ENCODE measurements around the gene PROK2.

The PROK2 gene

DNA sequence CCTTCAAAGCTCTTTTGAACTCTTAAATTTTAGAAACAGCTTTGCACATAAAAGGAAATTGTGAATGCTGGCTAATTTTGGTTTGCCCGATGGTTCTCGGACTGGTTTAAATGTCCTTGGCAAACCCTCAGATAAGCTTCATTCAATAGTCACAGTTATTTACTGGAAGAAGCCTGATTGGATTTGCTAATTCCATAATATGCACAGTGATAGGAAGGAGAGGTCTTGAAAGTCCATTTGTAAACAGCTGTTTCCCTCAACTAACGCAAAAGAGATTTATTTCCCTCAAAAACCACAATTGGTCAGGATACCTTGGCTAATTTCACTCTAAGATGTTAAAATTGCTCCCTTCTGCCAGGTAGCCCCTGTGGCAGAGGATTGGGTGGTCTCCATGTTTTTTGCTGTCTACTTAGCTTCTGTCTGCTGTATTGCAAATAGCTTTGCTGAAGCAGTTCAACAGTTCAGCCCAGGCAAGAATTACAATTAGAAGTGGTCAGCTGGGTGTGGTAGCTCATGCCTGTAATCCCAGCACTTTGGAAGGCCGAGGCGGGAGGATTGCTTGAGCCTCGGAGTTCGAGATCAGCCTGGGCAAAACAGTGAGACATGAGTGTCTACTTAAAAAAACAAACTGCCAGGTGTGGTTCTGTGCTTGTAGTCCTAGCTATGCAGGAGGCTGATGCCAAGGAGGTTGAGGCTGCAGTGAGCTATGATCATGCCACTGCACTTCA is 30.6 kb upstream of the PROK2 start:
- no peak overlapping the region for H3K27ac ChIP-seq
- TF ChIP-seq, protein P1, sequence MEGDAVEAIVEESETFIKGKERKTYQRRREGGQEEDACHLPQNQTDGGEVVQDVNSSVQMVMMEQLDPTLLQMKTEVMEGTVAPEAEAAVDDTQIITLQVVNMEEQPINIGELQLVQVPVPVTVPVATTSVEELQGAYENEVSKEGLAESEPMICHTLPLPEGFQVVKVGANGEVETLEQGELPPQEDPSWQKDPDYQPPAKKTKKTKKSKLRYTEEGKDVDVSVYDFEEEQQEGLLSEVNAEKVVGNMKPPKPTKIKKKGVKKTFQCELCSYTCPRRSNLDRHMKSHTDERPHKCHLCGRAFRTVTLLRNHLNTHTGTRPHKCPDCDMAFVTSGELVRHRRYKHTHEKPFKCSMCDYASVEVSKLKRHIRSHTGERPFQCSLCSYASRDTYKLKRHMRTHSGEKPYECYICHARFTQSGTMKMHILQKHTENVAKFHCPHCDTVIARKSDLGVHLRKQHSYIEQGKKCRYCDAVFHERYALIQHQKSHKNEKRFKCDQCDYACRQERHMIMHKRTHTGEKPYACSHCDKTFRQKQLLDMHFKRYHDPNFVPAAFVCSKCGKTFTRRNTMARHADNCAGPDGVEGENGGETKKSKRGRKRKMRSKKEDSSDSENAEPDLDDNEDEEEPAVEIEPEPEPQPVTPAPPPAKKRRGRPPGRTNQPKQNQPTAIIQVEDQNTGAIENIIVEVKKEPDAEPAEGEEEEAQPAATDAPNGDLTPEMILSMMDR (conservative IDR thresholded peaks at IDR 0.05) = no peak
- no peak for TF ChIP-seq ZFX (IDR thresholded peaks at IDR 0.05)

DNA sequence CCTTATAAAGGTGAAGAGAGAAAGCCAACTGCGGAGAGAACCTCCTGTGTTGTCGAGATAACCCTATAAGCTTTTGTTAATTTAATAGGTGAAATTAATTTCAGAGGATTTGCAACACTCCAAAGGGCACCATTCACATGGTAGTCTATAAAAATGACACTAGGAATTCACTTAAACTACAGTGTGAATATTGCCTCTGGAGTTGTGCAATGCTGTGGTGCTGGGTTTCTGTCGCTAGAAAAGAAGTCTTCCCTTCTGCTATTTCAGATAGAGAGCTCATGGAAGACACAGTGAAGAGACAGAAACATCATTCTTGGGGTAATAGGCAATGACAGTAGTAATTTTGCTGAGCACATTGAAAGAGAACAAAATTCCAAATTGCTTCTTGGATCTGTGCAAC is 28.8 kb upstream of the PROK2 start:
- H3K27ac ChIP-seq = no peak overlapping the region

DNA sequence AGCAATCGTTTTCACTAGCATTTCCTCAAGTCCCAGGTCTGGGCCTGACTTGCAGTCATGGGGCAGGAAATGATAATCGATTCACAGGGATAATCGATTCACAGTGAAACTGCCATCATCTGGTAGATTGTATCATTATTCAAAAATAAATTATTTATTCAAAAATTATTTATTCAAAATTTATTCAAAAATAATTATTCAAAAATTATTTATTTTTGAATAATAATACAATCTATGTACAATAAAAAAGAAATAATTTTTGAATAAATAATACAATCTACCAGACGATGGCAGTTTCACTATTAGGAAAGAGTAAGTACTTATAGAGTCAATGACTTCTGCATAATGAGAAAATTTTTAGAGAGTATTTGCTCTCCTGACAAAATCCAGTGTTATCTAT is 28.1 kb upstream of the PROK2 start:
- TF ChIP-seq ZFX (IDR thresholded peaks at IDR 0.05) = no peak
- TF ChIP-seq, protein P1 (conservative IDR thresholded peaks at IDR 0.05) = no peak

More for the DNA sequence above, 28.8 kb upstream of the PROK2 start:
- TF ChIP-seq ZFX (IDR thresholded peaks at IDR 0.05) = no peak
- TF ChIP-seq, protein P1 (conservative IDR thresholded peaks at IDR 0.05) = no peak

DNA sequence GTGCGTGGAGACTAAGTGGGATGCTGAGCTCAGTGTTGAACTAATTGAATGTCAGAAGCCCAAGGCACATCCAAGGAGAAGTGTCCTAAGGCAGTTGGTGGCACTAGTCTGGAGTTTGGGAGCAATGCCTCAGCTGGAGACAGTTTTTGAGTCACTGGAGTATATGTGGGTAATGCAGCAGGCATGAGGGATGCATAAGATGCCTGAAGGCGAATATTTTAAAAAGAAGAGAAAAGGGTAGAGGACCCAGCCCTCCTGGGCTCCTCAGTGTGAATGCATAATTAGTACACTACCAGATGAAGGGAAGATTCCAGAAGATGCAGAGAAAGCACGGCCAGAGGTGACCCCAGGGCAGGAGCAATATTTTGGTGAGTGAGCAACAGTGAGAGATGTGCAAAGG is 25.1 kb upstream of the PROK2 start:
- H3K27ac ChIP-seq = no peak overlapping the region
- TF ChIP-seq, protein P1 (conservative IDR thresholded peaks at IDR 0.05) = no peak
- TF ChIP-seq ZFX (IDR thresholded peaks at IDR 0.05) = no peak

More for the DNA sequence above, 28.1 kb upstream of the PROK2 start:
- H3K27ac ChIP-seq = no peak overlapping the region

DNA sequence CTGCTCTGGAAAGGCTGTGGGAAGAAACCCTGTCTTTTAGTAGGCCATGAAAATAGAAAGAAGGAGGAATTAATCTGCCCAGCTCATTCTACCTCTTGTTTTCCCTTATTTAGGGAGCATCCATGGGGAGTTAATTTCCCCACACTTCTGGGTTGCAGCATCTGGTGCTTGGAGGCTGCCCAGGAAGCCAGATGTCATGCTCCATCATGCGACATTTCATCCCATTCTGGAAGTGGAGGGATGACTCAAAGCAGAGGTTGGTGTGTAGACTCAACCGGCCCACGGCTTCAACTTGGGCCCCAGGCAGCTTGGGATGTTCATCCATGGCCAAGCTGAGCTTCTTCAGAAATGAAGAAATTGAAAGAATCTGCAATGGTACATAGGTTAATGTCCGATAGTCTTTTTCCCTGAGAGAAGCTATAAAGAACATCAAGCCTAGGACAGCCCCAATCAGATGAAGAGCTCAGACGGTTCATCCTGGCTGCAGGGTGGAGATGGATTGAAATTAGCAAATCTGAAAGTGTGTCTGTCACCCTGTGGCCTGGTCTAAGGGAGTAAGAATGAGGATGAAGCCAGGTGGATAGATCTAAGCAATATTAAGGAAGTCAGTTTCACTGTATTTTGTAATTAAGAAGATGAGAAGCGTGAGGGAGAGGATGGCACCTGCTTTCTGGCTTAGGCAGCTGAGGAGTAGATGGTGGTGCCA is 24.5 kb upstream of the PROK2 start:
- no peak overlapping the region for H3K27ac ChIP-seq
- TF ChIP-seq, protein P1 (conservative IDR thresholded peaks at IDR 0.05) = no peak
- TF ChIP-seq ZFX (IDR thresholded peaks at IDR 0.05) = no peak

DNA sequence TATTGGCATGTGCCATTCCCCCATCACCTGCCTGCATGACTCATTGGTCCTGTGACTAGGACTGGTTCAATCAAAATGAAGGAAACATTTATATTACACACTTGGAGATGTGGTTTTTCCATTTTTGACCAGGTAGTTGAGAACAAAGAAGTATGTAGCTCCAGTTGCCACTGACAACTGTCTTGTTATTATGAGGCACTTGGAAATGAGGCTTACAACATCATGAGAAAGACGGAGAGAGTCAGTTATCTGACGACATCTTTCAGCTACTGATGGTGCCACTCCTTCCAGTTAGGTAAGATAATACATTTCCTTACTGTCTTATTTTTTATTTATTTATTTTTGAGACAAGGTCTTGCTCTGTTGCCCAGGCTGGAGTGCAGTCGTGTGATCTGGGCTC is 21.8 kb upstream of the PROK2 start:
- TF ChIP-seq ZFX (IDR thresholded peaks at IDR 0.05) = no peak
- TF ChIP-seq, protein P1 (conservative IDR thresholded peaks at IDR 0.05) = no peak
- H3K27ac ChIP-seq = no peak overlapping the region

DNA sequence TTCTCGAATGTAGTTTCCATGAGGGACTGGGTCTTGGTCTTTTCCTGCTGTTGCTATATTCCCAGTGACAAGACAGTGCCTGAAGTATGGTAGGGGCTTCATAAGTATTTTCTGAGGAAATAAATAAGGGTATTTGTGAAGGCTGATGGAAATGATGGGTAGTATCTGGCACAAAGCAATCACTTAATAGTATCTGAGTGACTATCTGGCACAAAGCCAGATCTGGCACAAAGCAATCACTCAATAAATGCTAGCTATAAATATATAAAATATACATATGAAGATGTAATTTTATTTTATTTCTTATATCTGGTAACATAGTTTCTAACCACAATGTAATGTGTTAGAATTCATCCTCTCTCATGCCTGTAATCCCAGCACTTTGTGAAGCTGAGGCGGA is 20.7 kb upstream of the PROK2 start:
- no peak overlapping the region for H3K27ac ChIP-seq
- no peak for TF ChIP-seq ZFX (IDR thresholded peaks at IDR 0.05)
- TF ChIP-seq, protein P1 (conservative IDR thresholded peaks at IDR 0.05) = no peak

Data from C4-2B (cell line).